NCI-H345 treated with DMSO at 0.1 percent for 48 hours (cell line): ENCODE data around the gene USP2.

Experiments
- DNase-seq: peaks from one replicate; lab custom pipeline; 2025; ENCODE audit not compliant: unreplicated experiment; lab: John Stamatoyannopoulos, UW

The USP2 gene

DNA sequence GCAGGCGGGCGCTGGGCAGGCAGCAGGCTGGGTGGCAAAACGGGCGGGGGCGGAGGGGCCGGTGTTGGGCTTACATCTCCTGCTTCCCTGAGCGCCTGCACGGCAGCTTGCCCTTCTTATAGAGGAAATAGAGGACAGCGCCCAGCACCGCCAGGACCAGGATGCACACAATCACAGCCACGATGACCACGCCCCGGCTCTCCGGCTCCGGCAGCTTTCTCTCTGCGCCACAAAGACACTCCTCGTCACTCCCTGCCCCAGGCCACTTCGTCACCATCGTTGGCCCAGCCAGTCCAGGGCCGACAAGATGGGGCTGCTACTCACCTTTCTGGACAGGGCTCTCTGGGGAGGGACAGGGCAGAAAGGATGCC, 70.8 kb downstream of the USP2 start:
- no peak for DNase-seq

DNA sequence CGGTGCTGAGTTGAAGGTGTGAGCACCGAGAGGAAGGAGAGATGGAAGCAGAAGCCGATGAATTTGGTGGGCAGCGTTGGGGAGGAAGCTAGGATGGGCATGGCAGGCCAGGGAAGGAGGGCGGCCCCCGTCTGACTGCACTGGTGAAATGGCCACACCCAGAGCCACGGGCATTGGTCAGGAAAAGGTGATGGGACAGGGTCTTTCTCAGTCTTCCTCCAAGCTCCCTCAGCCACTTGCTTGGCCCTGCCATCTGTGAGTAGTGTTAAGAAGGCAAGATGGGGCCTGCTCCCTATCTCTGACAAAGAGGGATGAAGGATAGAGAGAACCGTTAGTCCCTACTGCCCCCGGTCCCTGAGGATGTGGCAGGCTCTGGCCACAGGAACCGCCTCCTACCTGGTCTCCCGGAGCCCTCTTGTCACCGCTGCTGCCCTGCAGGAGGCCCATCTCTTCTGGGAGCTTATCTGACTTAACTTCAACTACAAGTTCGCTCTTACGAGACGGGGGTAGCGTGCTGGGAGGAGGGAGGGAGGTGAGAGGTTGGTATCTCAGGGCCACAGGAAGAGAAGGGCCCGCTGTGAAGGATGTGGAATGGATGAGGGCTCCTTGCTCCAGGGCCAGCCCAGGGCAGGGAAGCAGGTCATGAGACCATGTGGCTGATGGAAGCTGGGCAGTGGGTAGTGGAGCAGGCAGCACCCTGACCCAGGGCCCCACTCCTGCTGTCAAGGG, 71.4 kb downstream of the USP2 start:
- DNase-seq: no peak

DNA sequence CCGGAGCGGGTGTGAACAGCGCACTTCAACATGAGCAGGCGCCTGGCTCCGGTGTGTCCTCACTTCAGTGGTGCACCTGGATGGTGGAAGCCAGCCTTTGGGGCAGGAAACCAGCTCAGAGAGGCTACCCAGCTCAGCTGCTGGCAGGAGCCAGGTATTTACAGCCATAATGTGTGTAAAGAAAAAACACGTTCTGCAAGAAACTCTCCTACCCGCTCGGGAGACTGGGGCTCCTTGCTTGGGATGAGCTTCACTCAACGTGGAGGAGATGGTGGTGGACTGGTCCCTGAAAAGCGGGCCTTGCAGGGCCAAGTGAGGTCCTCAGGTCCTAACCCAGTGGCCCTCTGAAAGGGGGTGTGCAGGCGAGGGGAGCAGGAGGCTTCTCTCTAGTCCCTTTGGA, 72.1 kb downstream of the USP2 start:
- no peak for DNase-seq

DNA sequence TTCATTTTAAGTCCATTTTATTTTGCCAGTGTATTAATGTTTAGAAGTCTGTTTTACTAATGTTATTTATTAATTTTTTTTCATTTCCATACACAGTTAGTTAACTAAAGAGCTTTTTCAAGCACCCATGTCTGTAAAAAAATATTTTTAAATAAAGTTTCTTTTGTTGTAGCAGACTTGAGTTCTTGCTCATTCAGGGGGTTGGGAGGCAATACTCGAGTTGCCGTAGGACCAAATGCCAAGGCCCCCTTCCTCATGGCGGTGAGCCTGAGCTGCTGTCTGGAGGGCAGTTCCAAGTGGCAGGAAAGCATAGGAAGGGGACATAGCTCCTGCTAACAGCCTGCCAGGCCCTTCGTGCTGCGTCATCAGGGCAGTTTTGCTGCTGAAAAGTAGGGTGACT, 73.5 kb downstream of the USP2 start:
- DNase-seq: no peak

DNA sequence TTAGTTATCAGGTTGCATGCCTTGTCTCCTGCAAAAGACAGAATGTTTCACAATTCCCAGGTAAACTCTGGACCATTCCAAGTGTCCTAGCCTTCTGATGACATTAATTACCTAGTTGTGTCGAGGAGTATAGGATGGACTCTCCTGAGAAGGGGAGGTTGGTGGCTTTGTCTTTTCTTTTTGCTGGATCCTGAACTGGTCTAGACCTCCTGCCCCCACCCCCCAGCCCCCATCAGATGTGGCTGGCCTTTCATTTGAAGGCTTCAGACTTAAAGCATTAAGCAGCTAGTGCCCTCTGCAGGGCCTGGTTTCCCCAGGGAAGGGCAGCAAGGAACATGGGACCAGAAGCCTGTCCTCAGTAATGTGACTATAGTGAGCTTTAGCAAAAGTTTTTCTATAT, 74.3 kb downstream of the USP2 start:
- DNase-seq: no peak

- DNase-seq: no peak
These were observed 75.1 kb downstream of the USP2 start for GRCh38 chr11:119306373-119306890.

- no peak for DNase-seq
These were observed 75.7 kb downstream of the USP2 start for GRCh38 chr11:119305556-119306372.
